HUES64 (cell line): ENCODE data around the gene PCDHB10.
"Not testable (repeated sequence)": the region's sequence is repeated elsewhere in the genome, so short reads cannot be mapped to it uniquely, and the experiment has no call there.

ENCODE experiments used
- H3K27ac ChIP-seq: 2 replicates; pipeline ENCODE4 v1.7.0; 2013; ENCODE audit warnings: low read depth, low read length, inconsistent platforms
- H3K27me3 ChIP-seq: 2 replicates; pipeline ENCODE4 v1.6.1; 2013; ENCODE audit warnings: mild to moderate bottlenecking, low read length; ENCODE audit not compliant: insufficient read depth
- H3K36me3 ChIP-seq: 2 replicates; pipeline ENCODE4 v1.6.1; 2013; ENCODE audit warnings: mild to moderate bottlenecking, low read length; ENCODE audit not compliant: insufficient read depth
- H3K4me1 ChIP-seq: 2 replicates; pipeline ENCODE4 v1.6.1; 2013; ENCODE audit warnings: mild to moderate bottlenecking, low read length, moderate library complexity; ENCODE audit not compliant: insufficient read depth
- H3K4me3 ChIP-seq: 2 replicates; pipeline ENCODE4 v1.5.1; 2013; ENCODE audit warnings: mild to moderate bottlenecking, low read length, moderate library complexity
- H3K9ac ChIP-seq: 2 replicates; pipeline ENCODE4 v1.6.1; 2013; ENCODE audit warnings: mild to moderate bottlenecking, low read depth, low read length
- H3K9me3 ChIP-seq: 2 replicates; pipeline ENCODE4 v1.6.1; 2013; ENCODE audit warnings: low read depth, low read length; ENCODE audit not compliant: insufficient read depth
- WGBS: fragments of 150-250, 120-280 bp; methylation state at CpG from one replicate; pipeline ENCODE4 v1.1.7; 2013; ENCODE audit warnings: missing lambda C conversion rate; 5-methylcytosine and 5-hydroxymethylcytosine counted together

PCDHB10 gene

DNA sequence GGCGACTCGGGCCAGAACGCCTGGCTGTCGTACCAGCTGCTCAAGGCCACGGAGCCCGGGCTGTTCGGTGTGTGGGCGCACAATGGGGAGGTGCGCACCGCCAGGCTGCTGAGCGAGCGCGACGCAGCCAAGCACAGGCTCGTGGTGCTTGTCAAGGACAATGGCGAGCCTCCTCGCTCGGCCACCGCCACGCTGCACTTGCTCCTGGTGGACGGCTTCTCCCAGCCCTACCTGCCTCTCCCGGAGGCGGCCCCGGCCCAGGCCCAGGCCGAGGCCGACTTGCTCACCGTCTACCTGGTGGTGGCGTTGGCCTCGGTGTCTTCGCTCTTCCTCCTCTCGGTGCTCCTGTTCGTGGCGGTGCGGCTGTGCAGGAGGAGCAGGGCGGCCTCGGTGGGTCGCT lies 2.2 kb downstream of the PCDHB10 start:
- H3K9me3 ChIP-seq: peaks cover 22% of the 10 kb centered on the region; the same call in 1 of the 2 replicates
- not testable (repeated sequence) for H3K36me3 ChIP-seq, H3K4me3 ChIP-seq, H3K27ac ChIP-seq, H3K4me1 ChIP-seq, H3K9ac ChIP-seq, H3K27me3 ChIP-seq
- WGBS: 92% methylated on average over 30 of the region's 37 CpGs

- Histone ChIP-seq H3K4me3 (no peak overlapping the region), H3K36me3 (no peaks in the 10 kb centered on the region), H3K9me3 (peaks cover 22% of the 10 kb centered on the region; the same call in 1 of the 2 replicates), H3K4me1 (no peaks in the 10 kb centered on the region), H3K9ac (no peak overlapping the region), H3K27ac (no peak overlapping the region), H3K27me3 (no peaks in the 10 kb centered on the region)
- 56% methylated on average over 2 of the region's 3 CpGs for WGBS
These were observed 4.2 kb downstream of the PCDHB10 start for GRCh38 chr5:141196363-141196762.

DNA sequence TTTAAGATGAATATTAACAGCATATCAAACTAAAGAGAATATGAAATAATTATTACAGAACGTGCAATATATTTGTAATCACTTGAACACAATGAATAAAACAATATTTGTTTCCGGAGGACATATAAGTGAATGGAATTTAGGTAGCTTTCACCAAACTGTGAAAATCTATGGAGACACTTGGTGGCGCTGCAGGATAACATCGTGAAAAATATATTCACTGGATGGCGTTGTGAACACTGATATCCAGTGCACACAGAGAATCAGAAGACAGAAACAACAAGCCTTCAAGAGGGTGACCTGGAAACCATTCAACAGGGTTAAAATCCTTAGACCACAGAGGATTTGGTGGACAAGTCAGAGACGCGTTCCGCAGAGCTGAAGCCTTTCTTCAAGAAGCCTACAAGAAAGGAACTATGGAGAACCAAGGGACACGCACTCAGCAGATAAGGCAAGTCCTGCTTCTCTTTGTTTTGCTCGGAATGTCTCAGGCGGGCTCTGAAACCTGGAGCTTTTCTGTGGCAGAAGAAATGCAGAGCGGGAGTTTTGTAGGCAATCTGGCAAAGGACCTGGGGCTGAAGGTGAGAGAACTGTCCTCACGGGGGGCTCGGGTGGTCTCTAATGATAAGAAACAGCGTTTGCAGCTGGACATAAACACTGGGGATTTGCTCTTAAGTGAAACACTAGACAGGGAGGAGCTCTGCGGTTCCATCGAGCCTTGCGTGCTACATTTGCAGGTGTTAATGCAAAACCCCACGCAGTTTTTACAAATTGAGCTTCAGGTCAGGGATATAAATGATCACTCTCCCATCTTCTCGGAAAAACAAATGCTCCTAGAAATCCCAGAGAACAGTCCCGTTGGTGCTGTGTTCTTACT lies 7.4 kb downstream of the PCDHB10 start, which contains the start of gene PCDHB11:
TSS of gene PCDHB11 (plus strand) at position 269 of the 877 bp plus-strand sequence. CDS start at position 417, 148 bp downstream.
- no peak within 1 kb of the TSS for H3K27ac ChIP-seq
- WGBS: 81% methylated on average over 20 of the region's 21 CpGs
- no peaks in the 10 kb centered on the region for H3K4me1 ChIP-seq
- no peaks in the 10 kb centered on the region for H3K36me3 ChIP-seq
- H3K27me3 ChIP-seq: no peaks in the 10 kb centered on the region
- H3K9ac ChIP-seq: no peak within 1 kb of the TSS
- peaks cover 22% of the 10 kb centered on the region; the same call in 1 of the 2 replicates for H3K9me3 ChIP-seq
- peak within 1 kb of the TSS; percentile 17; the same call in 1 of the 2 replicates for H3K4me3 ChIP-seq

DNA sequence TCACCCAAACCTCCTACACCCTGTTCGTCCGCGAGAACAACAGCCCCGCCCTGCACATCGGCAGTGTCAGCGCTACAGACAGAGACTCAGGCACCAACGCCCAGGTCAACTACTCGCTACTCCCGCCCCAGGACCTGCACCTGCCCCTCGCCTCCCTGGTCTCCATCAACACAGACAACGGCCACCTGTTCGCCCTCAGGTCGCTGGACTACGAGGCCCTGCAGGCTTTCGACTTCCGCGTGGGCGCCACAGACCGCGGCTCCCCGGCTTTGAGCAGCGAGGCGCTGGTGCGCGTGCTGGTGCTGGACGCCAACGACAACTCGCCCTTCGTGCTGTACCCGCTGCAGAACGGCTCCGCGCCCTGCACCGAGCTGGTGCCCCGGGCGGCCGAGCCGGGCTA lies 9.0 kb downstream of the PCDHB10 start:
- H3K27ac ChIP-seq, H3K4me1 ChIP-seq, H3K9me3 ChIP-seq, H3K27me3 ChIP-seq, H3K36me3 ChIP-seq, H3K4me3 ChIP-seq, H3K9ac ChIP-seq: not testable (repeated sequence)
- 94% methylated on average over 21 of the region's 38 CpGs for WGBS

- H3K27me3 ChIP-seq, H3K4me3 ChIP-seq, H3K9me3 ChIP-seq, H3K4me1 ChIP-seq, H3K27ac ChIP-seq, H3K9ac ChIP-seq, H3K36me3 ChIP-seq: not testable (repeated sequence)
- WGBS: 96% methylated on average over 33 of the region's 35 CpGs
These were observed 9.5 kb downstream of the PCDHB10 start for GRCh38 chr5:141201646-141202045.

GRCh38 chr5:141208478-141208877 lies 16.3 kb downstream of the PCDHB10 start, which contains the start of gene PCDHB12:
PCDHB12 (plus strand) TSS chr5:141208719; CDS start chr5:141208908, 189 bp downstream.
- no peaks in the 10 kb centered on the region for H3K27me3 ChIP-seq
- H3K4me3 ChIP-seq: peak within 1 kb of the TSS; percentile 33
- 87% methylated on average over 10 of the region's 11 CpGs for WGBS

GRCh38 chr5:141210281-141210680 lies 18.1 kb downstream of the PCDHB10 start:
- H3K27ac ChIP-seq, H3K4me3 ChIP-seq, H3K9ac ChIP-seq, H3K36me3 ChIP-seq, H3K9me3 ChIP-seq, H3K27me3 ChIP-seq, H3K4me1 ChIP-seq: not testable (repeated sequence)
- 96% methylated on average over 26 of the region's 39 CpGs for WGBS

More at GRCh38 chr5:141208478-141208877, 16.3 kb downstream of the PCDHB10 start, which contains the start of gene PCDHB12:
- H3K9me3 ChIP-seq: no peaks in the 10 kb centered on the region
- H3K4me1 ChIP-seq: no peaks in the 10 kb centered on the region
- H3K27ac ChIP-seq: no peak within 1 kb of the TSS
- H3K36me3 ChIP-seq: no peaks in the 10 kb centered on the region
- no peak within 1 kb of the TSS for H3K9ac ChIP-seq

- H3K9ac ChIP-seq, H3K9me3 ChIP-seq, H3K27me3 ChIP-seq, H3K4me1 ChIP-seq, H3K36me3 ChIP-seq, H3K4me3 ChIP-seq, H3K27ac ChIP-seq: not testable (repeated sequence)
- WGBS: 94% methylated on average over 22 of the region's 27 CpGs
These were observed 18.7 kb downstream of the PCDHB10 start for GRCh38 chr5:141210849-141211248.

DNA sequence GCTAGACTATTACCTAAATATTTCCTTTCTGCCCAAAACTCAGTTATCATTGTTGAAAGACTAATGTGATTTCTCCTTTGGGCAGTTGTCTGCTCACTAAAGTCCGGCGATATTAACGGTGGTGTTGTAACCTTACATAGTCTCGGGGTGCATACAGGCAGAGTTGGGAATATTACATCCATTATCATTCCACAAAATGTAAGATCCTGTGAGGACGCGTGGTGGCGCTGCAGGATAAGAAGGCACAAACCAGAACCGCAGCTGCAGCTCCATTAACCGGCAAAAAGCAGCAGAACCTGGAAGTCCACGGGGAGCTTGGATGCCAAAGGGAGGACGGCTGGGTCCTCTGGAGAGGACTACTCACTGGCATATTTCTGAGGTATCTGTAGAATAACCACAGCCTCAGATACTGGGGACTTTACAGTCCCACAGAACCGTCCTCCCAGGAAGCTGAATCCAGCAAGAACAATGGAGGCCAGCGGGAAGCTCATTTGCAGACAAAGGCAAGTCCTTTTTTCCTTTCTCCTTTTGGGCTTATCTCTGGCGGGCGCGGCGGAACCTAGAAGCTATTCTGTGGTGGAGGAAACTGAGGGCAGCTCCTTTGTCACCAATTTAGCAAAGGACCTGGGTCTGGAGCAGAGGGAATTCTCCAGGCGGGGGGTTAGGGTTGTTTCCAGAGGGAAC lies 21.6 kb downstream of the PCDHB10 start, which contains the start of gene PCDHB13:
TSS of gene PCDHB13 (plus strand) at position 264 of the 684 bp plus-strand sequence. CDS start at position 469, 205 bp downstream.
- not testable (repeated sequence) for H3K4me1 ChIP-seq, H3K36me3 ChIP-seq, H3K9ac ChIP-seq, H3K27ac ChIP-seq, H3K27me3 ChIP-seq, H3K9me3 ChIP-seq
- WGBS: 71% methylated on average over 10 of the region's 18 CpGs
- H3K4me3 ChIP-seq: peak within 1 kb of the TSS; percentile 42

DNA sequence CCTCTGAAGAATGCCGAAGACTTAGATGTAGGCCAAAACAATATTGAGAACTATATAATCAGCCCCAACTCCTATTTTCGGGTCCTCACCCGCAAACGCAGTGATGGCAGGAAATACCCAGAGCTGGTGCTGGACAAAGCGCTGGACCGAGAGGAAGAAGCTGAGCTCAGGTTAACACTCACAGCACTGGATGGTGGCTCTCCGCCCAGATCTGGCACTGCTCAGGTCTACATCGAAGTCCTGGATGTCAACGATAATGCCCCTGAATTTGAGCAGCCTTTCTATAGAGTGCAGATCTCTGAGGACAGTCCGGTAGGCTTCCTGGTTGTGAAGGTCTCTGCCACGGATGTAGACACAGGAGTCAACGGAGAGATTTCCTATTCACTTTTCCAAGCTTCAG lies 22.4 kb downstream of the PCDHB10 start:
- H3K4me3 ChIP-seq, H3K9ac ChIP-seq, H3K36me3 ChIP-seq, H3K27me3 ChIP-seq, H3K9me3 ChIP-seq, H3K27ac ChIP-seq, H3K4me1 ChIP-seq: not testable (repeated sequence)
- WGBS: 93% methylated on average over 8 of the region's 12 CpGs

DNA sequence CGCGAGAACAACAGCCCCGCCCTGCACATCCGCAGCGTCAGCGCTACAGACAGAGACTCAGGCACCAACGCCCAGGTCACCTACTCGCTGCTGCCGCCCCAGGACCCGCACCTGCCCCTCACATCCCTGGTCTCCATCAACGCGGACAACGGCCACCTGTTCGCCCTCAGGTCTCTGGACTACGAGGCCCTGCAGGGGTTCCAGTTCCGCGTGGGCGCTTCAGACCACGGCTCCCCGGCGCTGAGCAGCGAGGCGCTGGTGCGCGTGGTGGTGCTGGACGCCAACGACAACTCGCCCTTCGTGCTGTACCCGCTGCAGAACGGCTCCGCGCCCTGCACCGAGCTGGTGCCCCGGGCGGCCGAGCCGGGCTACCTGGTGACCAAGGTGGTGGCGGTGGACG lies 23.4 kb downstream of the PCDHB10 start:
- not testable (repeated sequence) for H3K27ac ChIP-seq, H3K4me3 ChIP-seq, H3K27me3 ChIP-seq, H3K36me3 ChIP-seq, H3K9ac ChIP-seq, H3K4me1 ChIP-seq, H3K9me3 ChIP-seq
- WGBS: 96% methylated on average over 27 of the region's 40 CpGs
